SH-SY5Y (cell line): ENCODE data around the gene WNT3A.

Experiments
- GATA2 ChIP-seq: IDR thresholded peaks from 2 replicates; pipeline ENCODE4 v1.6.1; 2011; ENCODE audit warnings: mild to moderate bottlenecking, low read depth, low read length
- GATA3 ChIP-seq: IDR thresholded peaks from 2 replicates; pipeline ENCODE4 v1.6.1; 2011; ENCODE audit warnings: low read depth, mild to moderate bottlenecking, low read length, moderate library complexity

Gene WNT3A, protein sequence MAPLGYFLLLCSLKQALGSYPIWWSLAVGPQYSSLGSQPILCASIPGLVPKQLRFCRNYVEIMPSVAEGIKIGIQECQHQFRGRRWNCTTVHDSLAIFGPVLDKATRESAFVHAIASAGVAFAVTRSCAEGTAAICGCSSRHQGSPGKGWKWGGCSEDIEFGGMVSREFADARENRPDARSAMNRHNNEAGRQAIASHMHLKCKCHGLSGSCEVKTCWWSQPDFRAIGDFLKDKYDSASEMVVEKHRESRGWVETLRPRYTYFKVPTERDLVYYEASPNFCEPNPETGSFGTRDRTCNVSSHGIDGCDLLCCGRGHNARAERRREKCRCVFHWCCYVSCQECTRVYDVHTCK

DNA sequence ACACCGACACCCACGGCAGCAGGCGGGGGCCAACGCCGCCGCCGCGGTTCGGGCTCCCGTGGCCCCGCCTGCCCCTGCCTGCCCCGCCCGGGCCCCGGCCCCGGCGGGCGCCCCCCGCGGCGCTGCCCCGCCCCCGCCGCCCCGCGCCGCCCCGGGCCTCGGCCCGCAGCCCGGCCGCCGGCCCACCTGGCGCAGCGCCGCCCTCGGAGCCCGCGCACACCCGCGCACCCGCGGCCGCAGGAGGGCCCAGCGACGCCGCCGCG is at the start of gene WNT3A:
TSS of gene WNT3A (plus strand) at position 213 of the 263 bp plus-strand sequence. CDS start 131 bp downstream, outside the sequence.
- no peak for TF ChIP-seq GATA2

DNA sequence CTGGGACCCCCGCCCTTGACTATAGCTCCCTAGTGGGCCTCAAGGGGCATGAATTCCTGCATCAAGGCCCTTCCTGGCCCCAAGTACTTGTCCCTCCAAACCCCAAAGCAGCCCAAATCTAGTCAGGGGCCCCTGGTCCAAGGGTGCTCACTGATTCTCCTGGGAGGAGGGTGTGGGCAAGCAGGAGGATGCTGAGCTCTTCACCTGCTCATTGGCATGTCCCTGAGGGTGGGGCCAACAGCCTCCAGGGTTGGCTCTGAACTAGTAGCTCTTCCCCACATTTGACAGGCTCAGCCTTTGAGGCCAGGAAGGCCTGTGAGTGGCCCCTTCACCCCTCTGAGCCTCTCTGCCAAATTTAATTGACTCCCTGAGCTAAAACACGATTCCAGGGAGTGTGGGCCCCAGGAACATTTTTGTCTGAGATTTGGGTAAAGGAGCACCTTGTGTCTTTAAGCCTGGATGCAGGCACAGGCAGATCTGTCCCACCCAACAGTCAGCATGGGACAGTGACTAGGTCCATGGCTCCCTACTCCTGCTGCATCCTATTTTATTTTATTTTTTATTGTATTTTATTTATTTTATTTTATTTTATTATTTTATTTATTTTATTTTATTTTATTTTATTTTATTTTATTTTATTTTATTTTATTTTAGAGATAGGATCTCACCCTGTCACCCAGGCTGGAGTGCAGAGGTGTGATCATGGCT is 48.0 kb upstream of the WNT3A start:
- TF ChIP-seq GATA3, result no peak
- TF ChIP-seq GATA2, result no peak

DNA sequence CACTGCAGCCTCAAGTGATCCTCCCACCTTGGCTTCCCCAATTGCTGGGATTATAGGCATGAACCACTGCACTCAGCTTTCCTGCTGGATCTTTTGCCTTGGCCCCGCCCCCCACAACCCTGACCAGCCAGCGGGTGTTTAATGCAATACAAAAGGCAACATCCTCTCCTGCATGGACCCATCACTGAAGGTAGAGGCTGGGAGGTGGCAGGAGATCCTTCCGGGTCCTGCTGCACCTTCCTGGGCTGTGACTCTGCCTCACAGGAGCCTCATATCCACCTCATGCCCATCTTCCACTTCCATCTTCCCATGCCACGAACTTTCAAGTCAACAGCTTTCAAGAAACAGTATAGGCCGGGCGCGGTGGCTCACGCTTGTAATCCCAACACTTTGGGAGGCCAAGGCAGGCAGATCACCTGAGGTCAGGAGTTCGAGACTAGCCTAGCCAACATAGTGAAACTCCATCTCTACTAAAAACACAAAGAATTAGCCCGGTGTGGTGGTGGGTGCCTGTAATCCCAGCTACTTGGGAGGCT is 47.4 kb upstream of the WNT3A start:
- TF ChIP-seq GATA3 (no peak), GATA2 (no peak)

DNA sequence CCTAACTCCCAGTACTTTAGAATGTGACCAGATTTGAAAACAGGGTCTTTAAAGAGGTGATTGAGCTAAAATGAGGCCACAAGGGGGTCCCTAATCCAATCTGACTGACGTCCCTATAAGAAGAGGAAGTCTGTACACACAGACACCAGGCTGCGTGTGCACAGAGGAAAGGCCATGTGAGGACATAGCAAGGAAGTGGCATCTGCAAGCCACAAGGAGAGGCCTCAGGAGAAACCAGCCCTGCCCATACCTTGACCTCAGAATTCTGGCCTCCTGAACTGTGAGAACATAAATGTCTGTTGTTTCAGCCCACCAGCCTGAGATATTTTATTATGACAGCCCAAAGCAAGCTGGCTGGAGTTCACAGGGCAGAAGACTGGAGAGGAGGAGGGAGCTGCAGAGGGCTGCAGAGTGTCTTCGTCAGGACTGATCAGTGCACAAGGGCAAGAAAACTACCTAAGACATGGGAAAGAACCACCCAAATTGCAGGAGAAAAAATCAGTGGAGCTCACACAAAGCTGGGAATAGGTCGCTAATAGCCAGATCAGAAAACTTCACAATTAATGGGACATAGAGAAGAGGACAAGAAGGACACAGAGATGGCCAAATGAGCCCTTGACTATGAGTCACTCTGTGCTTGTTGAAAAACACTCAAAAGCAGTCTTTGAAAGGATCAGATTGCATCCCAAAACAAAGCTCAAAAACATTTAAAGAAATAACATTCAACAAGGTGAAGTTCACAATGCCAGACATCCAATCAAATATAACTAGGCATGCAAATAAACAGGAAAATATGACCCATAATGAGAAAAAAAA is 44.9 kb upstream of the WNT3A start:
- TF ChIP-seq GATA3 (no peak), GATA2 (no peak)

DNA sequence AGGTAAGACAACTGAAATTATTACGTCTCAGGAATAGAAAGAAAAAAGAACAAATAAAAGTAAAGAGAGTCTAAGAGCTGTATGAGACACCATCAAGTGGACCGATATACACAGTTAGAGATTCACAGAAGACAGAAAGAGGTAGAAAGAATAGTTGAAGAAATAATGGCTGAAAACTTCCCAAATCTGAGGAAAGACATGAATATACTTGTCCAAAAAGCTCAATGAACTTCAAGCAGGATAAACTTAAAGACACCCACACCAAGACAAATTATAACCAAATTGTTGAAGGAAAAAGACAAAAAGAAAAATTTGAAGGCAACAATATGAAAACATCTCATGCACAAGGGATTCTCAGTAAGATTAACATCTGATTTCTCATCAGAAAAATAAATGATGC is 19.6 kb upstream of the WNT3A start:
- no peak for TF ChIP-seq GATA2
- no peak for TF ChIP-seq GATA3

DNA sequence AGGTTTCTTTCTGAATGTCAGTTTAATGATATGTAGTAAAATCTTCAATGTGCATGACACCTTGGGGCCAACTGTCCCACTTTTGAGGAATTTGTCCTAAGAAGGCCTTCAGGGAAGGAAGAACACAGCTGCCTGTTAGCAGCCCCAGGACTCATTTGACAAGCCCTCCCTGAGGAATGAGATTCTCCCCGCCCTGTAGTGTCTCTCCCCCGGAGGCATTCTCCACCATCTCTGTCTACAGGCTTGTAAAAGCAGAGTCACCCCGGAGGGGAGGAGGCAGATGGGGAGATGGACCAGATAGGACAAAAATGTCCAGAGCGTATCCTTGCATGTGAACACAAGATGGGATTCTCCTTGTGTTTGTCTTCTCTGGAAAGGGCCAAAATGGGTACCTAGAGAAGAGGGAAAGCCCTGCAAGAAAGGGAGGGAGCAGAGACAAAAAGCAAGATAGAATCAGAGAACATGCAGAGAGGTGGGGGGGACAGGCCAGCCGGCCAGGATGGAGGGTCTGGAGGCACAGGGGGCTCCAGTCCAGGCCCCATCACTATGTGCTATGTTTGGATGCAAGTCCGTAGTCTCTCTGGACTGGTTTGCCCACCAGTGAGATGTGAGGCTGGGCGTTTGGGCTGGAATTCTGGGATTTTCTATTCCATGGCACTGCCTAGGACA is 12.0 kb upstream of the WNT3A start:
- TF ChIP-seq GATA2 (no peak), GATA3 (no peak)

DNA sequence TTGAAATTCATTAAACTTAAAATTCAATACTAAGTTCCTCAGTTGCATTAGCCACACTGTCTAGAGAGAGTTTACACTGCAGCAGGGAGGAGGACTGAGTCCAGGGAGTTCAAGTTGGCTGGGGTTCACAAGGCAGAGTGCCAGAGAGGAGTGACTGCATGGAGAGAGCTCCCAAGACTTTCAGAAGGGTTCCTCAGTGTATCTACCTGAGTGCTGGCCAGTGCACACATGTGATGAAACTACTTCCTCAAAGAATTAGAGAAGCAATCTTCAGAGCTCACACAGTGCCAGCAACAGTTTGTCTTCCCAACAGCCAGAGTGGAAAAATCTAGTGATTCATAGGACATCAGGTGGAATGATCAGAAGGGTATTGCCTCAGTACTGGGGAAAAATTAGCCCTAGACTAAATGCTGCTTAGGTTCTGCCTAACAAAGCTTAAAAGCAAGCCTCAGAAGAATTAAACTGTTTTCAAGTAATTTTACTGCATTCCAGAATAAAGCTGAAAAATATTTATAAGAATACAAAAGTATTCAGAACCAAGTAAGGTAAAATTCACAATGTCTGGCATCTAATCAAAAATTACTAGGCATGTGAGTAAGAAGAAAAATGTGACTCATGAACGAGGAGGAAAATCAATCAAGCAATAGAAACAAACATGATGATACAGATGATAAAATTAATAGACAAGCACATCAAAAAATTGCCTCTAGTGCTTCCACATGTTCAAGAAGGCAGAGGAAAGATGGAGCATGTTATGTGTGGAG is 10.4 kb upstream of the WNT3A start:
- no peak for TF ChIP-seq GATA2
- TF ChIP-seq GATA3, result no peak

DNA sequence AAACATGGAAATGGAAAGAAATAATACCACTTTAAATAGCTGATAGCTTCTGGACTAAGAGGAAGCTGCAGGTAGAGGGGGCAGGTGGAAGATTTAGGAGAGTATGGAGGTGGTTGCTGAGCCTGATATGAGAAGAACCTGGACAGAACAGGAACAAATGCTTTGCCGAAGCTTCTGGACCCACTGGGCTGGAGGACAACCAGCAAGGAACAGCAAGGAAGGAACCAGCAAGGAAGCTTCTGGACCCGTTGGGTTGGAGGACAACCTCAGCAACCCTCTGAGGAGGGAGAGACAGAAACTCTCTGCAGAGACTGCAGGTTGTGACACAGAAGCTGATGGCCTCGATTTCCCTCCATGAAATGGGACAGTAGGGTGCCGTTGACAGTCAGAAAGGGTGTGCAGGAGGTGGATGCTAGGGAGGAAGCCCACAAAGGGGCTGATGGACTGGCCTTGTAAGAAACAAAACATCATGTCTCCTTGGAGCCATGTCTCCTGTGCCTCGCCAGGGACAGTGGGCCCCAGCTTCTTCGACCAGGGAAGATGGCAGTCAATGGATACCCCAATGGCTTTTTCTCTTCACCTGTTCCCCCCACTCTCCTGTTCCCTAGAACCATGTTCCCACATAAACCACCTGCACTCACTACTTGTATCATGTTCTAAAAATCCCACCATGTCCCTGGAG is 8.3 kb upstream of the WNT3A start:
- TF ChIP-seq GATA2, result no peak
- TF ChIP-seq GATA3, result no peak

DNA sequence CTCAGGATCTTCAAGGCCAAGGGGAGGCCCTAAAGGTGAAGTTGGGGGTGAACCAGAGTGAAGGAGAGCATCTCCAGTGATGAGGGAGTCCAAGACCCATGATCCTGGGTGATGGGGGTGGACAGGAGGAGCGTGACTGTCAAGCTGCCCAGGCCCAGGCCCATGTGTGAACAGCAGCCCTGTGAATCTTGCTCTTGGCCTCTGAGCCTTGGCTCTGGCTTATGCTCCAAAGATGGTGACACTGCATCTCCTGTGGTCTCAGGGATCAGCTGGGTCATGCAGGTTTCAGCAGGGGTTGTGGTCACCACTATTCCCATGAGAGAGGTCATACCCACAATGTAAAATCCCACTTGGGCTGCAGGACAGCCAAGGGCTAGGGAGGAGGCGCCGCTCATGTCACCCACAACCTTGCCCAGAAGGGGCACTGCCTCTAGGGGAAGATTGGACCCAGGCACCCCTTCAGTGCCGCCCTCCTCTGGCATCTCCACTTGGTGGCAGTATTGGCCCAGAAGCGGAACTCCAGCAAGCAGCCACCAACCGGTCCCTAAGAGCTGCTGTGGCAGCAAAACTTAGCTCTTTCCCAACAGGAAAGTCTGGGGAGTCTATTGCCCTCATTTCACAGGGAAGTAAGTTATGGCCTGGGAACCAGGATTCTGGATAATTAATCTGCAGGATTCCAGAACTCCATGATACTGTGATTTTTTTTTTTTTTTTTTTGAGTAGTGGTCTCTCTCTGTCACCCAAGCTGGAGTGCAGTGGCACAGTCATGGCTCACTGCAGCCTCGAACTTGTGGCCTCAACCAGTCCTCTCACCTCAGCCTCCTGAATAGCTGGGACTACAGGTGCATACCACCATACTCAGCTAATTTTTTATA is 7.5 kb upstream of the WNT3A start:
- TF ChIP-seq GATA2, result no peak
- TF ChIP-seq GATA3, result no peak

DNA sequence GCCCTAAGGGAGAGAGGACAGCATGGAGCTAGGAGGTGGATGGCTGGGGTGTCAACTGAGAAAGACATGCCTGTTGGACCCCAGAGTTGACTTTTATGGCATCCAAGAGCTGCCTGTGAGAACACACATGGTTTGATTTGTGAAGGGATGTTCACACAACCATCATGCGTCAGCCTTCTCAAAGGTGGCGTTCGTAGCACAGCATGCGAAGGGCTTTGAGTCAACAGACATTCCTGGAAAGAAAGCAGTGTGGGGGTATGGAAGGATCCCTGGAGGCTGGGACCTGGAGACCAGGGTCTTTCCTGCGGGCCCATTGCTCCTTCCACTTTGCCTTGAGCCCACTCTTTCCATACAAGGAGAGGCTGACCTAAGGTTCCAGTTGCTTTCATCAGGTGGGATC is 6.4 kb upstream of the WNT3A start:
- TF ChIP-seq GATA3 (no peak), GATA2 (no peak)

DNA sequence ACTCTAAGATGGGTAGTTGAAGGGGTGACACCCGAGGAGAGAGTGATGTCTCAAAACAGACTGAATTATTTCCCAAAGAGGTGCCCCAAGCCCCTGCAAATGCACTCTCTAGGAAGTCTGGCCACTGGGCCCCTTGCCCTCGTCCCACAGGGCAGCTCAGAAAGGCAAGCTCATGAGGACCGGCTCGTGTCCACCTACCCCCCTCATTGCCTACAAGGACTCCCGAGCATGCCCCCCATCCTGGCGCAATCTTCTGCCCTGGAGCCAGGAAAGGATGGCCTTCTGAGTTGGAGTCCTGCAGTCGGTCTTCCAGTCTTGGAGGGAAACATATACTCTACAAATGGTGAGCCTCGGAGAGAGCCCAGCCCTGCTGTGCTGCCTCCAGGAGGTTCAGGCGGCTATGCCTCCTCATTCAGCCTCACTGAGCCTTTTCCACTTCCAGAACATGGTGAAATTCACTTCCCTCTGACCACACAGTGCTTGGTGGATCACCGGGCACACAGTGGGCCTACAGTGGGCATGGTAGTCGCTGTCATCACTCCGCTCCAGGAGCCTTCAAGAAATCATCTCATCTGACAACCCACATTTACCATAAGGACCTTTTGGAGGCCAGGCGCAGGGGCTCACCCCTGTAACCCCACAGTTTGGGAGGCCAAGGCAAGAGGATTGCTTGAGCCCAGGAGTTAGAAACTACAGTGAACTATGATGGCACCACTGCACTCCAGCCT is 5.8 kb upstream of the WNT3A start:
- TF ChIP-seq GATA2, result no peak
- no peak for TF ChIP-seq GATA3
